ENCODE measurements around the gene ARHGAP10.

- TF ChIP-seq CTCF (IDR thresholded peaks at IDR 0.05) (no peak), POLR2A (IDR thresholded peaks at IDR 0.05) (no peak)
These were observed 93.0 kb downstream of the ARHGAP10 start for GRCh38 chr4:147824884-147825283.

All from esophagus squamous epithelium (tissue), 4 donors.